Karpas-422 (cell line): ENCODE measurements around the gene RNF31. TPM values are rescaled to one million over a fixed set of nuclear protein-coding genes. Genes with fewer than 3 reads are reported as not detected.

Experiments
- DNase-seq: peaks from one replicate; pipeline ENCODE4 v3.0.0-alpha.2; 2015
- H2AFZ ChIP-seq: fragments of 200-600 bp; sonication (generic); 2 replicates; pipeline ENCODE4 v1.6.1; 2014; ENCODE audit warnings: antibody characterized with exemption, low read length, mixed read lengths
- H3K27ac ChIP-seq: fragments of 200-600 bp; sonication (generic); 2 replicates; pipeline ENCODE4 v1.5.1; 2014; ENCODE audit warnings: mild to moderate bottlenecking, low read length, moderate library complexity
- H3K27me3 ChIP-seq: fragments of 200-600 bp; sonication (generic); 2 replicates; pipeline ENCODE4 v1.6.1; 2014; ENCODE audit warnings: low read length, mixed read lengths
- H3K36me3 ChIP-seq: fragments of 200-600 bp; sonication (generic); 2 replicates; pipeline ENCODE4 v1.6.1; 2014; ENCODE audit warnings: low read length, mixed read lengths; ENCODE audit not compliant: insufficient read depth
- H3K4me1 ChIP-seq: fragments of 200-600 bp; sonication (generic); 2 replicates; pipeline ENCODE4 v1.6.1; 2014; ENCODE audit warnings: mild to moderate bottlenecking, low read length, mixed read lengths
- H3K4me2 ChIP-seq: fragments of 200-600 bp; sonication (generic); 2 replicates; pipeline ENCODE4 v1.6.1; 2014; ENCODE audit warnings: low read length, low read depth, mild to moderate bottlenecking; ENCODE audit not compliant: poor library complexity, severe bottlenecking
- H3K4me3 ChIP-seq: fragments of 200-600 bp; sonication (generic); 2 replicates; pipeline ENCODE4 v1.5.1; 2014; ENCODE audit warnings: mild to moderate bottlenecking, antibody characterized with exemption, low read length, mixed read lengths
- H3K79me2 ChIP-seq: fragments of 200-600 bp; sonication (generic); 2 replicates; pipeline ENCODE4 v1.6.1; 2014; ENCODE audit warnings: mild to moderate bottlenecking, low read length, mixed read lengths
- H3K9ac ChIP-seq: fragments of 200-600 bp; sonication (generic); 2 replicates; pipeline ENCODE4 v1.6.0; 2014; ENCODE audit warnings: low read length
- H3K9me2 ChIP-seq: fragments of 200-600 bp; sonication (generic), shearing (Covaris generic); replicated peaks from 2 replicates; pipeline ENCODE4 v1.6.0; 2014; ENCODE audit warnings: mild to moderate bottlenecking, low read length, moderate library complexity; ENCODE audit not compliant: insufficient read depth
- H3K9me3 ChIP-seq: fragments of 300-700, 200-600 bp; sonication (generic); 2 replicates; pipeline ENCODE4 v1.6.1; 2014; ENCODE audit warnings: low read length, mixed read lengths
- H4K20me1 ChIP-seq: fragments of 200-600 bp; sonication (generic); 2 replicates; pipeline ENCODE4 v1.6.1; 2014; ENCODE audit warnings: mild to moderate bottlenecking, antibody characterized with exemption, low read length, low read depth; ENCODE audit not compliant: insufficient read depth
- total RNA-seq: library from RNA; depleted of rRNA; stranded (reverse); fragments of >200 nt; shearing (Covaris generic); gene quantifications from 2 replicates; pipeline ENCODE4 v1.2.3, GENCODE V29; 2014; ENCODE audit warnings: low replicate concordance

Gene RNF31
- total RNA-seq, 1 experiment from 2014 or later = 82.0 TPM

DNA sequence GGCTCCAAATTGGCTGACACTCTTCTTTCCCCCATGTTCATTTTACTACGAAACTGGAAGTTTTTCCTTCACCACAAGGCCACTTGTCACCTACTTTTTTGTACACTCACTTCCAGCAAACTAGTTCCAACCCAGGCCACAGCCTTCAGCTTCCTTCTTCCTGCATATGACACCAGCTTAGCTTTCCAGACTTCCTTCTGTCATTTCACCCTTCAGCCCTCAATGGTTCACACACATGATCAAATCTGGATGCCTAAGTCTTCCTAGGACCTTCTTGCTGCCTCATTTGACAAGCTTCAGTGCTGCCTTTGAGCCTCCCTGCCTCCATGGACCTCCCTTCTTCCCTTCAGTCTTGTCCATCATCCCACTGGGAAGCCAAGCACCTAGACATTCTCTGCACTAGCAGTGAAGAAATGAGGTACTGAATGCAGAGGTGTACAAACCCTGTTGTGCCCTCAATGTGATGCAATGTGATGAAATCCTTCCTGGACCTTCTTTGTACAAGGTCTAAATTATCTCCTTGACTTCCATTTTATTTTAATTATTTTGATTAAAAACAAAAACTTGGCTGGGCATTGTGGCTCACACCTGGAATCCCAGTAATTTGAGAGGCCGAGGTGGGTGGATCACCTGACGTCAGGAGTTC is 20.3 kb downstream of the RNF31 start:
- Histone ChIP-seq H3K27me3 (no peaks in the 10 kb centered on the region), H3K27ac (no peak overlapping the region), H3K36me3 (peaks cover 34% of the 10 kb centered on the region; the same call in 1 of the 2 replicates), H3K4me3 (no peak overlapping the region), H3K9me2 (no peaks in the 10 kb centered on the region), H2AFZ (no peak overlapping the region), H3K9ac (no peak overlapping the region), H4K20me1 (no peaks in the 10 kb centered on the region), H3K79me2 (peaks cover 11% of the 10 kb centered on the region), H3K9me3 (no peaks in the 10 kb centered on the region), H3K4me1 (no peaks in the 10 kb centered on the region; the same call in 1 of the 2 replicates), H3K4me2 (no peak overlapping the region)
- no peak for DNase-seq

DNA sequence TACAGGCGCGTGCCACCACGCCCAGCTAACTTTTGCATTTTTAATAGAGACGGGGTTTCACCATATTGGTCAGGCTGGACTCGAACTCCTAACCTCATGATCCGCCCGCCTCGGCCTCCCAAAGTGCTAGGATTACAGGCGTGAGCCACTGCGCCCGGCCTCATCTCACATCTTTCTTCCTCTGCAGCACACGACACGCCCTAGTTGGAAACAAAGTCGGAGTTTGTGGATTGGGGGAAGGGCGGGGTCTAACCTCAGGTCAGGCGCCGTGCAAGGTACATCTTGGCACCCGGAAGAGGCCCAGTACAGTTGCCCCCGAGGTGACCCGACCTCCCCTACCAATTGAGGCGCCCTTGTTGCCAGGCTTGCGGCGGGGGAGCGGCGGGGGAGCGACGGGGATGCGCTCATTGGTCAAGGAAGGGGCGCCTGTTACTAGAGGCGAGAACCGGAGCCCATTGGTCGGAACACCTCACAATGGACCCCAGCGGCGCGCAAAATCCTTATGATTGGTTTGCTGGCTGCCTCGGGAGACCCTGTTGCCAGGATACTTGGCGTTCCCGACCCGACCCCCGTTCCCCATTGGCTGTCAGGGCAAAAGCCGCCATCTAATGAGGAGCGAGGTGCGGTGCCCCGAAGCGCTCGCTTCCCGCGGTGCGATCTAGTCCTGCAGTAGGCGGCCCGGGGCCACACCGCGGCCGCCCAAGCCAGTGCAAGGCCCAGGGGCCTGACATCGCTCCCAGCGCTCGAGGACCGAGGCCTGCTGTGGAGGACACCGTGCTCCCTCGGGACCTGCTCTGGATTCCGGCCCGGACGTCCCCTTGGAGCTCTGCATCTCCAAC is 24.3 kb downstream of the RNF31 start, which contains the start of gene REC8:
Gene REC8, plus strand, starts transcription at position 659 of the 839 bp plus-strand sequence. CDS start 473 bp downstream, outside the sequence.
- H3K4me3 ChIP-seq = peak within 1 kb of the TSS; percentile 64
- H3K9me3 ChIP-seq = no peaks in the 10 kb centered on the region
- DNase-seq = peak; percentile 96
- H3K36me3 ChIP-seq = 0 out of 2 replicates have a peak, but pooled peaks cover 5% of the 10 kb centered on the region
- H3K27me3 ChIP-seq = no peaks in the 10 kb centered on the region
- H3K9me2 ChIP-seq = no peaks in the 10 kb centered on the region
- H3K4me1 ChIP-seq = peaks cover 7% of the 10 kb centered on the region
- peak within 1 kb of the TSS; percentile 70 for H3K4me2 ChIP-seq
- no peaks in the 10 kb centered on the region for H4K20me1 ChIP-seq
- H3K9ac ChIP-seq = peak within 1 kb of the TSS; percentile 75
- peaks cover 15% of the 10 kb centered on the region for H3K79me2 ChIP-seq
- peak within 1 kb of the TSS; percentile 52 for H3K27ac ChIP-seq
- 0 out of 2 replicates have a peak within 1 kb of the TSS, but pooled peaks have one; percentile 22 for H2AFZ ChIP-seq

DNA sequence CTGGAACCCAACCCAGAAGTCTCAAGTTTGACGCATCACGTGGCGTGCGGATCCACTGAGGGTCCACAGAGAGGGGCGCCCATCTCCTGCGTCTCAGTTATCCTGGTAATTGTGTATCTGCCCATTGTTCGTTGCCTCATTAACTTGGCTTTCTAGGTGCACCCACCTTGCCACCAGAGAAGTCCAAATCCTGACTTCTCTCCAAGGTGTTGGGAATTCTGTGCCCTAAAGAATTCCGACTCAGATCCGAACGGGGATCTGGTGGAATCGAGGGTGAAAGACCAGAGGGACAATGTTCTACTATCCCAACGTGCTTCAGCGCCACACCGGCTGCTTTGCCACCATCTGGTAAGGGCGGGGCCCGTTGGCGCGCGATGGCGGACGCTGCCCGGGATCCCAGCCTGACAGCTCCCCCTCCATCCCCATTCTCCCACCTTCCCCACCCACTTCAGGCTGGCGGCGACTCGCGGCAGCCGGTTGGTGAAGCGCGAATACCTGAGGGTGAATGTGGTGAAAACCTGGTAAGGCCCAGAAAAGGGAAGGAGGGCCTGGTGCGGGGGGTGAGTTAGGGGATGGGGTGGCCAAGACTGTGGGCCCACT is 25.1 kb downstream of the RNF31 start:
- Histone ChIP-seq H3K79me2 (peaks cover 15% of the 10 kb centered on the region), H3K9ac (peak overlapping the region; percentile 75), H3K4me3 (peak overlapping the region; percentile 64), H3K4me2 (peak overlapping the region; percentile 70), H3K4me1 (peaks cover 7% of the 10 kb centered on the region), H3K27me3 (no peaks in the 10 kb centered on the region), H2AFZ (no peak overlapping the region), H3K9me2 (no peaks in the 10 kb centered on the region), H3K27ac (peak overlapping the region; percentile 52), H4K20me1 (no peaks in the 10 kb centered on the region), H3K9me3 (no peaks in the 10 kb centered on the region), H3K36me3 (0 out of 2 replicates have a peak, but pooled peaks cover 12% of the 10 kb centered on the region)
- DNase-seq = no peak

DNA sequence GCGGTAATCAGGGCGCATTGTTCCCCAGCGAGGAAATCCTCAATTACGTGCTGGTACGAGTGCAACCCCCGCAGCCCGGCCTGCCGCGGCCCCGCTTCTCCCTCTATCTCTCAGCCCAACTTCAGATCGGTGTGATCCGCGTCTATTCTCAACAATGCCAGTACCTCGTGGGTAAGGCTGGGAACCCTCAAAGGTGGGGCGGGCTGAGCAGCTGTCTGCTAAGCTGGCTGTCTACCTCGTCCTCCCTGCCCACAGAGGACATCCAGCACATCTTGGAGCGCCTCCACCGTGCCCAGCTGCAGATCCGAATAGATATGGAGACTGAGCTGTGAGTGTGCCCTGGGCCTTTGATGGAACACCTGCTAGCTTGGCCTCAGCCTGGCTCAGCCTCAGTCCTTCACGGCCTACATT is 25.6 kb downstream of the RNF31 start:
- Histone ChIP-seq H3K9ac (peak overlapping the region; percentile 75), H3K4me3 (peak overlapping the region; percentile 64), H3K4me2 (peak overlapping the region; percentile 70), H2AFZ (no peak overlapping the region), H3K79me2 (peaks cover 15% of the 10 kb centered on the region), H3K36me3 (peaks cover 15% of the 10 kb centered on the region; the same call in 1 of the 2 replicates), H3K9me3 (no peaks in the 10 kb centered on the region), H3K4me1 (peaks cover 7% of the 10 kb centered on the region), H3K27me3 (no peaks in the 10 kb centered on the region), H3K9me2 (no peaks in the 10 kb centered on the region), H3K27ac (0 out of 2 replicates have a peak overlapping the region, but pooled peaks have one; percentile 52), H4K20me1 (no peaks in the 10 kb centered on the region)
- DNase-seq = no peak

DNA sequence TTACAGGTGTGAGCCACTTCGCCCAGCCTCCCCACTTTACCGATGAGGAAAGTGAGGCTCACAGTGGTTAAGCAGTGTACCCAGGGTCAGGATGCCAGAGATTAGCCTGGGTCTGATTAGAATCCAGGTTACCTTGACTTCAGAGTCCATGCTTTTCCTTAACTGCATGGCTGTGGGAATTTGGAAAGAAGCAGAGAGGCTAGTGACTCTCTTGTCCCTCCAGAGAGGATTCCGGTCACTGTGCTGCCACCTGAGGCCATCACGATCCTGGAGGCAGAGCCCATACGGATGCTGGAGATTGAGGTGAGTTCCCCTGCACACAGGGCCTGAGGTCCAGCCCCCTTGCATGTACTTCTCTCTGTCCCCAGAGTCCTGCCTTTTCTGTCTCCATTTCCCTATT is 29.3 kb downstream of the RNF31 start:
- Histone ChIP-seq H3K4me1 (peaks cover 7% of the 10 kb centered on the region), H3K36me3 (peaks cover 37% of the 10 kb centered on the region), H3K9me3 (no peaks in the 10 kb centered on the region), H3K4me3 (no peak overlapping the region), H3K9me2 (no peaks in the 10 kb centered on the region), H3K9ac (no peak overlapping the region), H3K79me2 (peaks cover 15% of the 10 kb centered on the region), H3K27me3 (no peaks in the 10 kb centered on the region), H2AFZ (no peak overlapping the region), H3K4me2 (no peak overlapping the region), H4K20me1 (0 out of 2 replicates have a peak, but pooled peaks cover 4% of the 10 kb centered on the region), H3K27ac (no peak overlapping the region)
- DNase-seq = no peak

DNA sequence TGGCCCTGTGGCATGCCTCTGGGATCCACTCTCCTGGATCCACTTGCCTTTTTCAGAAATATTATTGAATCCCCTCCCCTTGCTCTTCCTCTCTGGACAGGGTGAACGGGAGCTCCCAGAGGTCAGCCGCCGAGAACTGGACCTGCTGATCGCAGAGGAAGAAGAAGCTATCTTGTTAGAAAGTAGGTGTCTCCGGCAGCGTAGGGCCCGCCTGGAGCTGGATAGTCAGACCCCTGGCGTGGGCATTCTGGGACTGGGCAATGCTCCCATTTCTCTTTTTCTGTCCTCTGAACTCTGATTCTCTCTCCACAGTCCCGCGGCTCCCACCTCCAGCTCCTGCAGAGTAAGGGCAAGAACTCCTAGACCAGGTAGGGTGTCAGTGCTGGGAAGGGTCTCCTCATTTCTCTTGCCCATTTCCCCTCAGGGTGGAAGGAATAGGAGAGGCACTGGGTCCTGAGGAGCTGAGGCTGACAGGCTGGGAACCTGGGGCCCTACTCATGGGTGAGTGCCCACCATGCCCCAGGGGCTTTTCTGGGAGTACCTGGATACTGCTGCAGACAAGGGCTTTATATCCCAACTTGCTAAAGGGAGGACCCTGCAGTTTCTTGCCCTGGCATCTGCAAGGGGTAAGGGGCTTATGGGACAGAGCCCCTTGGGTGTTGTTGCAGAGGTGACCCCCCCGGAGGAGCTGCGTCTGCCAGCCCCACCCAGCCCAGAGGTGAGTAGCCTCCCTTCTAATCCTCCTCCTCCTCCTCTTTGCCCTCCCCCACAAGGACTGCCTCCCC is 29.9 kb downstream of the RNF31 start:
- no peak for DNase-seq
- Histone ChIP-seq H4K20me1 (0 out of 2 replicates have a peak, but pooled peaks cover 4% of the 10 kb centered on the region), H3K79me2 (peaks cover 12% of the 10 kb centered on the region), H3K9me3 (no peaks in the 10 kb centered on the region), H3K4me3 (no peak overlapping the region), H3K36me3 (peaks cover 37% of the 10 kb centered on the region), H3K4me2 (no peak overlapping the region), H2AFZ (no peak overlapping the region), H3K9ac (no peak overlapping the region), H3K27me3 (no peaks in the 10 kb centered on the region), H3K27ac (no peak overlapping the region), H3K4me1 (peaks cover 7% of the 10 kb centered on the region), H3K9me2 (no peaks in the 10 kb centered on the region)

DNA sequence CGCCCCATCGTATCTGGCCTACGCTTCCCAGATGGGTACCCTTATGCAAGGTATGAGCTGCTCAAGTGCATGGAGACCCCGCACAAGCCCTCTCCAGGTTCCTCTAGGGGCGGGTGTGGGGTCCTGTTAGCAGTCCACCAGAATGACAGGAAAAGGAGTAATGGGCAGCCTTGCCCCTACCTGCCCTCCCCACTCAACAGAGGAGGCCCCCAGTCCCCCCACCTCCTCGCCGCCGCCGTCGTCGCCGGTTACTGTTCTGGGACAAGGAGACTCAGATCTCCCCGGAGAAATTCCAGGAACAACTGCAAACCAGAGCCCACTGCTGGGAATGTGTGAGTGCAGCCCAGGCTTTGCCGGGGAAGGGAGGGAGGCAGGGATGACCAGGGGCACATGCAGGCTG is 30.6 kb downstream of the RNF31 start:
- H3K27me3 ChIP-seq = no peaks in the 10 kb centered on the region
- peaks cover 5% of the 10 kb centered on the region for H3K79me2 ChIP-seq
- H3K9me3 ChIP-seq = no peaks in the 10 kb centered on the region
- H3K36me3 ChIP-seq = peaks cover 34% of the 10 kb centered on the region
- H4K20me1 ChIP-seq = 0 out of 2 replicates have a peak, but pooled peaks cover 4% of the 10 kb centered on the region
- H2AFZ ChIP-seq = no peak overlapping the region
- H3K4me2 ChIP-seq = no peak overlapping the region
- H3K27ac ChIP-seq = no peak overlapping the region
- no peak overlapping the region for H3K9ac ChIP-seq
- no peak for DNase-seq
- peaks cover 5% of the 10 kb centered on the region for H3K4me1 ChIP-seq
- no peak overlapping the region for H3K4me3 ChIP-seq
- H3K9me2 ChIP-seq = no peaks in the 10 kb centered on the region
